Thoracic aorta (tissue), 2 donors: ENCODE data around the gene NCBP3. TPM values are rescaled to one million over a fixed set of nuclear protein-coding genes. Genes with fewer than 3 reads are reported as not detected.

Experiments
- ATAC-seq: fragments of 150-250 bp; one replicate; pipeline ENCODE4 v1.8.0; 2017; ENCODE audit warnings: low read depth; ENCODE audit not compliant: insufficient number of reproducible peaks, low FRiP score
- DNase-seq: peaks from one replicate; pipeline ENCODE4 v3.0.0-alpha.2; 2020; ENCODE audit warnings: low spot score
- H3K27ac ChIP-seq, 2 donors: fragments of 200-600 bp; sonication (generic); 1 replicate in 1 of 2; 2 replicates in 1 of 2; pipeline ENCODE4 v1.5.1; 2016; ENCODE audit warnings: mild to moderate bottlenecking in 2 of 2, moderate library complexity in 2 of 2
- H3K27me3 ChIP-seq: fragments of 200-600 bp; sonication (generic); replicated peaks from 2 replicates; pipeline ENCODE4 v1.6.0; 2016; ENCODE audit warnings: mild to moderate bottlenecking; ENCODE audit not compliant: insufficient read depth
- H3K36me3 ChIP-seq: fragments of 200-600 bp; sonication (generic); one replicate; pipeline ENCODE4 v1.5.1; 2016
- H3K4me1 ChIP-seq, 2 donors: fragments of 200-600 bp; sonication (generic); 1 replicate in 1 of 2; 2 replicates in 1 of 2; pipeline versions ENCODE4 v1.5.1 to v1.6.0; 2016; ENCODE audit warnings: low read depth in 2 of 2, mild to moderate bottlenecking in 1 of 2; ENCODE audit not compliant: control insufficient read depth in 1 of 2
- H3K4me3 ChIP-seq: fragments of 200-600 bp; sonication (generic); 2 replicates; pipeline ENCODE4 v1.5.1; 2016; ENCODE audit warnings: mild to moderate bottlenecking
- H3K9me3 ChIP-seq: fragments of 200-600 bp; sonication (generic); 2 replicates; pipeline ENCODE4 v1.5.1; 2016
- total RNA-seq, 2 donors: library from RNA; depleted of rRNA; stranded (reverse); fragments of >200 nt; gene quantifications; one replicate each; pipeline versions ENCODE4 v1.1.0 to v1.2.3, GENCODE V29; 2016
- TF ChIP-seq, protein P1 (sequence below): fragments of 200-600 bp; sonication (generic); IDR thresholded peaks from one replicate; pipeline ENCODE4 v1.5.1; 2019; ENCODE audit warnings: antibody characterized with exemption

NCBP3 gene
- total RNA-seq, 2 donors from 2014 or later, result 28.8 to 47.8 TPM

GRCh38 chr17:3882276-3882675, 36.2 kb upstream of the NCBP3 start:
- no peaks in the 10 kb centered on the region for H3K36me3 ChIP-seq
- no peaks in the 10 kb centered on the region for H3K9me3 ChIP-seq
- ATAC-seq (no peak), DNase-seq (no peak)
- H3K4me3 ChIP-seq, result no peak overlapping the region
- H3K4me1 ChIP-seq, result peaks cover 0 to 10% of the 10 kb centered on the region in 2 donors
- H3K27ac ChIP-seq, result no peak overlapping the region
- TF ChIP-seq, protein P1, sequence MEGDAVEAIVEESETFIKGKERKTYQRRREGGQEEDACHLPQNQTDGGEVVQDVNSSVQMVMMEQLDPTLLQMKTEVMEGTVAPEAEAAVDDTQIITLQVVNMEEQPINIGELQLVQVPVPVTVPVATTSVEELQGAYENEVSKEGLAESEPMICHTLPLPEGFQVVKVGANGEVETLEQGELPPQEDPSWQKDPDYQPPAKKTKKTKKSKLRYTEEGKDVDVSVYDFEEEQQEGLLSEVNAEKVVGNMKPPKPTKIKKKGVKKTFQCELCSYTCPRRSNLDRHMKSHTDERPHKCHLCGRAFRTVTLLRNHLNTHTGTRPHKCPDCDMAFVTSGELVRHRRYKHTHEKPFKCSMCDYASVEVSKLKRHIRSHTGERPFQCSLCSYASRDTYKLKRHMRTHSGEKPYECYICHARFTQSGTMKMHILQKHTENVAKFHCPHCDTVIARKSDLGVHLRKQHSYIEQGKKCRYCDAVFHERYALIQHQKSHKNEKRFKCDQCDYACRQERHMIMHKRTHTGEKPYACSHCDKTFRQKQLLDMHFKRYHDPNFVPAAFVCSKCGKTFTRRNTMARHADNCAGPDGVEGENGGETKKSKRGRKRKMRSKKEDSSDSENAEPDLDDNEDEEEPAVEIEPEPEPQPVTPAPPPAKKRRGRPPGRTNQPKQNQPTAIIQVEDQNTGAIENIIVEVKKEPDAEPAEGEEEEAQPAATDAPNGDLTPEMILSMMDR, result no peak
- H3K27me3 ChIP-seq, result no peaks in the 10 kb centered on the region

DNA sequence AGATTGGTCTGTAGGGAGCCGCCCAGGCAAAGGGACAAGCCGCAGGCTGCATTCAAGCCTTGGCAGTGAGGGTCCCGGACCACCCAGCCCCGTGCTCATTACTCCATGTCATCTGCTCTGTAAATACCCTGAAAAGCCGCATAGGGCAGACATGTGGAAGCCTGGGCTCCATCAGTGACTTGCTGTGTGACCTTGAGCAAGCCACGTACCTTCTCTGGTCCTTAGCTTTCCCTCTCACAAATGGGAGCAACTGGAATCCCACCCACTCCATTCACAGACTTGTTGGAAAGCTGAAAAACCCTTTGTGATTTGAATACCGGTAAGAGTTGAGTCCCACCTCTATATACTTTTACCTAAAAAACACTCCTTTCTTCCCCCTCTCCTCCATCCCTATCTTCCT, 34.9 kb upstream of the NCBP3 start:
- DNase-seq (no peak), ATAC-seq (no peak)
- Histone ChIP-seq H3K27ac (no peak overlapping the region), H3K4me3 (no peak overlapping the region), H3K9me3 (no peaks in the 10 kb centered on the region), H3K27me3 (no peaks in the 10 kb centered on the region), H3K36me3 (no peaks in the 10 kb centered on the region), H3K4me1 (peaks cover 0 to 10% of the 10 kb centered on the region in 2 donors)
- TF ChIP-seq, protein P1, result no peak

GRCh38 chr17:3879591-3880417, 33.8 kb upstream of the NCBP3 start:
- Histone ChIP-seq H3K27me3 (no peaks in the 10 kb centered on the region), H3K4me3 (no peak overlapping the region), H3K9me3 (no peaks in the 10 kb centered on the region), H3K4me1 (peaks cover 0 to 10% of the 10 kb centered on the region in 2 donors), H3K36me3 (no peaks in the 10 kb centered on the region), H3K27ac (no peak overlapping the region)
- TF ChIP-seq, protein P1, result no peak
- ATAC-seq, result no peak
- DNase-seq, result no peak

DNA sequence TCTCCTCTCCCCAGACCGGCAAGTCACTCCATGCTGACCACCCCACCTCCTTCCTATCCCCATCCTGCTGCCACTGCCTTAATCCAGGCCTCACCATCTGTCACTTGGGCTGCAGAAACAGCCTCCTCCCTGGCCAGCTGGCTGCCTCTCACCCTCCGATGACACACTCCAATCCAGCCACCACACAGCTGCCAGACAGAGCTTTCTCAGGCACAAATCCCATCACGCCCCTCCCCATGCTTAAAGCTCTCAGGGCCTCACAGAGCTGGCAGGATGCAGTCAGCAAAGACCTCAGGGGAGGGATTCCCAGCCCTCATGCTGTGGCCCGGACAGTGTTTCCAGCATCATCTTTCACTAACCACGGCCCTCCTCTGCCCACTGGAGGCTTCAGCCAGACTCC, 33.1 kb upstream of the NCBP3 start:
- Histone ChIP-seq H3K27me3 (no peaks in the 10 kb centered on the region), H3K4me3 (no peak overlapping the region), H3K4me1 (peaks cover 0 to 10% of the 10 kb centered on the region in 2 donors), H3K36me3 (no peaks in the 10 kb centered on the region), H3K9me3 (no peaks in the 10 kb centered on the region), H3K27ac (no peak overlapping the region)
- TF ChIP-seq, protein P1, result no peak
- ATAC-seq, result no peak
- DNase-seq, result no peak

GRCh38 chr17:3877220-3877619, 31.2 kb upstream of the NCBP3 start:
- Histone ChIP-seq H3K4me1 (peaks cover 0 to 10% of the 10 kb centered on the region in 2 donors), H3K4me3 (no peak overlapping the region), H3K27ac (no peak overlapping the region), H3K27me3 (no peaks in the 10 kb centered on the region), H3K9me3 (no peaks in the 10 kb centered on the region), H3K36me3 (peaks cover 4% of the 10 kb centered on the region)
- DNase-seq, result no peak
- ATAC-seq, result no peak
- TF ChIP-seq, protein P1, result no peak
